Neural progenitor cell (in vitro differentiated cells): Measurements from ENCODE around the gene OR10A2.

Source experiments
- EZH2 ChIP-seq: fragments of 200-600 bp; sonication (generic); IDR thresholded peaks from 2 replicates; pipeline ENCODE4 v1.6.1; 2017; ENCODE audit warnings: antibody characterized with exemption, mild to moderate bottlenecking, moderate library complexity
- EZH2phosphoT487 ChIP-seq: fragments of 200-600 bp; sonication (generic); IDR thresholded peaks from 2 replicates; pipeline ENCODE4 v1.6.1; 2017; ENCODE audit warnings: antibody characterized with exemption
- TF ChIP-seq, protein P1 (sequence below): fragments of 200-600 bp; sonication (generic); IDR thresholded peaks from 2 replicates; pipeline ENCODE4 v1.5.1; 2017; ENCODE audit warnings: antibody characterized with exemption, mild to moderate bottlenecking

DNA sequence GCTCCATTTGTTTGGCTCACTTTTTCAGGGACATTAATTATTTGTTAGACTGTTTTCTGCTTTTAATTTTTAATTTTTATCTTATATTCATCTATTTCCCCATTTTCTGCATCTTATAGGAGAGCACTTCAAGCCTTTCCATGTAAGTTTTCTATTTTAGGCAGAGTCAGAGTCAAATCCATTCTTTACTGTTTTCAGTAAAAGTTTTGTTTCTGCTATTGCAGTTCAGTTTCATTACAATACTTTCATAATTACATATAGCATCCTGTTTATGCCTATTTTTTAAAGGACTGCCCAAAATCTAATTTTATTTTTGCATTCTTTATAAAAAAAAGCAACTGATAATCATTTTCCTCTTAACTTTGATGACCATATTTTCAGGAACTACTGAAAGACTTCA lies 21.2 kb upstream of the OR10A2 start:
- TF ChIP-seq, protein P1, sequence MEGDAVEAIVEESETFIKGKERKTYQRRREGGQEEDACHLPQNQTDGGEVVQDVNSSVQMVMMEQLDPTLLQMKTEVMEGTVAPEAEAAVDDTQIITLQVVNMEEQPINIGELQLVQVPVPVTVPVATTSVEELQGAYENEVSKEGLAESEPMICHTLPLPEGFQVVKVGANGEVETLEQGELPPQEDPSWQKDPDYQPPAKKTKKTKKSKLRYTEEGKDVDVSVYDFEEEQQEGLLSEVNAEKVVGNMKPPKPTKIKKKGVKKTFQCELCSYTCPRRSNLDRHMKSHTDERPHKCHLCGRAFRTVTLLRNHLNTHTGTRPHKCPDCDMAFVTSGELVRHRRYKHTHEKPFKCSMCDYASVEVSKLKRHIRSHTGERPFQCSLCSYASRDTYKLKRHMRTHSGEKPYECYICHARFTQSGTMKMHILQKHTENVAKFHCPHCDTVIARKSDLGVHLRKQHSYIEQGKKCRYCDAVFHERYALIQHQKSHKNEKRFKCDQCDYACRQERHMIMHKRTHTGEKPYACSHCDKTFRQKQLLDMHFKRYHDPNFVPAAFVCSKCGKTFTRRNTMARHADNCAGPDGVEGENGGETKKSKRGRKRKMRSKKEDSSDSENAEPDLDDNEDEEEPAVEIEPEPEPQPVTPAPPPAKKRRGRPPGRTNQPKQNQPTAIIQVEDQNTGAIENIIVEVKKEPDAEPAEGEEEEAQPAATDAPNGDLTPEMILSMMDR: no peak
- TF ChIP-seq EZH2phosphoT487 (no peak), EZH2 (no peak)
